Nephron progenitor cell (in vitro differentiated cells): ENCODE data around the gene CTNNBIP1.

ENCODE experiments used
- DNase-seq: peaks from one replicate; pipeline ENCODE4 v3.0.0; 2021
- H3K27ac Mint-ChIP-seq: 2 replicates; pipeline ENCODE4 v1.8.0; 2021; ENCODE audit warnings: mild to moderate bottlenecking, moderate library complexity, mixed read lengths
- H3K27me3 Mint-ChIP-seq: 2 replicates; pipeline ENCODE4 v1.8.0; 2021; ENCODE audit warnings: mild to moderate bottlenecking, low read depth, mixed read lengths; ENCODE audit not compliant: poor library complexity
- H3K36me3 Mint-ChIP-seq: 2 replicates; pipeline ENCODE4 v1.8.0; 2021; ENCODE audit warnings: low read depth, mixed read lengths
- H3K4me1 Mint-ChIP-seq: 2 replicates; pipeline ENCODE4 v1.8.0; 2021; ENCODE audit warnings: mixed read lengths
- H3K4me3 Mint-ChIP-seq: 2 replicates; pipeline ENCODE4 v1.8.0; 2021; ENCODE audit warnings: mild to moderate bottlenecking, moderate library complexity, mixed read lengths
- H3K9me3 Mint-ChIP-seq: 2 replicates; pipeline ENCODE4 v1.8.0; 2021; ENCODE audit warnings: mild to moderate bottlenecking, moderate library complexity, mixed read lengths
- CTCF ChIP-seq: fragments of 200-600 bp; sonication (generic); IDR thresholded peaks from 2 replicates; pipeline ENCODE4 v1.5.0; 2021; ENCODE audit warnings: antibody characterized with exemption

The CTNNBIP1 gene

GRCh38 chr1:9908871-9909233 lies 1.2 kb downstream of the CTNNBIP1 start:
- peaks cover 64% of the 10 kb centered on the region for H3K4me1 Mint-ChIP-seq
- H3K36me3 Mint-ChIP-seq, result peaks cover 16% of the 10 kb centered on the region
- no peak for TF ChIP-seq CTCF
- no peaks in the 10 kb centered on the region for H3K9me3 Mint-ChIP-seq
- no peak for DNase-seq
- peaks cover 4% of the 10 kb centered on the region for H3K27me3 Mint-ChIP-seq
- H3K4me3 Mint-ChIP-seq, result peak overlapping the region; percentile 98
- H3K27ac Mint-ChIP-seq, result peak overlapping the region; percentile 33

GRCh38 chr1:9907441-9907840 lies 2.6 kb downstream of the CTNNBIP1 start:
- peaks cover 16% of the 10 kb centered on the region for H3K36me3 Mint-ChIP-seq

DNA sequence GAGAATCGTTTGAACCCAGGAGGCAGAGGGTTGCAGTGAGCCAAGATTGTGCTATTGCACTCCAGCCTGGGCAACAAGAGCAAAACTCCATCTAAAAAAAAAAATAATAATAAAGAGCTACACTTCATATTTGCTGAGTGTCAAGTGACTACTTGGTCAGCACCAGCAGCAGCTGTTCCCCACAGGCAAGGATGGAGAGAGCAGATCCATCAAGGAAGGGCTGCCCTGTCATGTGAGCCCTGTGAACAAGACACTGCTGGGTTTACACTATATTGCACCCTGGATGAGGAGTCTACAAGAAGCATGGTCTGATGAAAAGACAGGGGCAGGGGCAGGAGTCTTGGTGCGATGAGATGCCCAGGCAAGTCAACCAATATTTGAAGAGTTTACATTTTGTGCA lies 3.6 kb downstream of the CTNNBIP1 start:
- peaks cover 16% of the 10 kb centered on the region for H3K36me3 Mint-ChIP-seq
- DNase-seq, result no peak
- no peaks in the 10 kb centered on the region for H3K9me3 Mint-ChIP-seq
- peaks cover 53% of the 10 kb centered on the region for H3K4me1 Mint-ChIP-seq
- peaks cover 4% of the 10 kb centered on the region for H3K27me3 Mint-ChIP-seq
- peak overlapping the region; percentile 8 for H3K4me3 Mint-ChIP-seq
- TF ChIP-seq CTCF, result no peak
- no peak overlapping the region for H3K27ac Mint-ChIP-seq

More at GRCh38 chr1:9907441-9907840, 2.6 kb downstream of the CTNNBIP1 start:
- Mint-ChIP-seq H3K9me3 (no peaks in the 10 kb centered on the region), H3K27ac (no peak overlapping the region), H3K4me1 (peaks cover 60% of the 10 kb centered on the region), H3K4me3 (peak overlapping the region; percentile 58), H3K27me3 (peaks cover 4% of the 10 kb centered on the region)
- no peak for TF ChIP-seq CTCF
- DNase-seq, result no peak

- peaks cover 50% of the 10 kb centered on the region for H3K4me1 Mint-ChIP-seq
- H3K27me3 Mint-ChIP-seq, result peaks cover 4% of the 10 kb centered on the region
- H3K27ac Mint-ChIP-seq, result peak overlapping the region; percentile 43
These were observed 5.1 kb downstream of the CTNNBIP1 start for GRCh38 chr1:9905010-9905409.

GRCh38 chr1:9904596-9904995 lies 5.5 kb downstream of the CTNNBIP1 start:
- Mint-ChIP-seq H3K27me3 (peaks cover 4% of the 10 kb centered on the region), H3K36me3 (peaks cover 16% of the 10 kb centered on the region), H3K4me3 (no peak overlapping the region), H3K9me3 (no peaks in the 10 kb centered on the region), H3K4me1 (peaks cover 50% of the 10 kb centered on the region), H3K27ac (peak overlapping the region; percentile 43)
- DNase-seq, result no peak
- TF ChIP-seq CTCF, result no peak

More at GRCh38 chr1:9905010-9905409, 5.1 kb downstream of the CTNNBIP1 start:
- Mint-ChIP-seq H3K36me3 (peaks cover 16% of the 10 kb centered on the region), H3K4me3 (no peak overlapping the region), H3K9me3 (no peaks in the 10 kb centered on the region)
- DNase-seq, result no peak
- no peak for TF ChIP-seq CTCF

- H3K36me3 Mint-ChIP-seq, result peaks cover 16% of the 10 kb centered on the region
- no peak for TF ChIP-seq CTCF
- H3K4me1 Mint-ChIP-seq, result peaks cover 45% of the 10 kb centered on the region
- no peaks in the 10 kb centered on the region for H3K9me3 Mint-ChIP-seq
- peaks cover 4% of the 10 kb centered on the region for H3K27me3 Mint-ChIP-seq
- no peak for DNase-seq
- H3K27ac Mint-ChIP-seq, result no peak overlapping the region
- H3K4me3 Mint-ChIP-seq, result no peak overlapping the region
These were observed 6.1 kb downstream of the CTNNBIP1 start for GRCh38 chr1:9903801-9904527.
